DND-41 (cell line): ENCODE results near the gene FMOD.

Experiments
- CTCF ChIP-seq: IDR thresholded peaks from 2 replicates; pipeline ENCODE4 v1.5.1; 2012; ENCODE audit warnings: borderline replicate concordance, low read length, moderate library complexity, mild to moderate bottlenecking; ENCODE audit not compliant: poor library complexity, severe bottlenecking; ENCODE audit errors: extremely low read depth
- EZH2 ChIP-seq: IDR thresholded peaks from 3 replicates; pipeline ENCODE4 v1.6.1; 2012; ENCODE audit warnings: borderline replicate concordance, low read depth, mild to moderate bottlenecking, moderate library complexity, low read length, inconsistent platforms; ENCODE audit not compliant: severe bottlenecking

- TF ChIP-seq CTCF = no peak
- TF ChIP-seq EZH2 = no peak
Measured at GRCh38 chr1:203328714-203329122, 22.2 kb downstream of the FMOD start.
